HG02973 (cell line): ENCODE measurements around the gene TRPC6.
"Not testable (repeated sequence)": the region's sequence is repeated elsewhere in the genome, so short reads cannot be mapped to it uniquely, and the experiment has no call there.

Experiments used
- ATAC-seq: cut with Tn5 transposase; IDR thresholded peaks from one replicate; pipeline ENCODE4 v1.9.1; 2021; ENCODE audit warnings: moderate library complexity; ENCODE audit not compliant: unreplicated experiment

TRPC6 gene

GRCh38 chr11:101523193-101523592, 60.6 kb downstream of the TRPC6 start:
- no peak for ATAC-seq

- no peak for ATAC-seq
Observed at GRCh38 chr11:101521821-101522220, 62.0 kb downstream of the TRPC6 start.

- ATAC-seq, result no peak
Observed at GRCh38 chr11:101516546-101516945, 67.3 kb downstream of the TRPC6 start.

DNA sequence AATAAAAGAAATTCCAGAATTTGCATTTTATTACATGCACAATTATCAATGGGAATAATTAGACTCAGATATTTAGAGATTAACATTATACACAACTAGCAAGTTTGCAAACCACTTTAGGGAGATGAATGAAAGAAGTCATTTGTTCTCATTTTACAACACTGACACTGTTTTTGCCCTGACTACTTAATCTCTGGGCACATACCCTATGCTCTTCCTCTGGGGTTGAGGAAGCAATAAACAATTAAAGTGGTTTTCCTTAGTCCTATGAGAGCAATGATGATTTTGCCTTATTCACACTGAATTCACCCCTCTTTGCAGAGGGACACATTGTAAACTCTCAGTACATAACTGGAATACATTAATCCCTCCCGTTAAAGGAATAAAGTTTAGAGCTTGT, 72.7 kb downstream of the TRPC6 start:
- ATAC-seq, result no peak

DNA sequence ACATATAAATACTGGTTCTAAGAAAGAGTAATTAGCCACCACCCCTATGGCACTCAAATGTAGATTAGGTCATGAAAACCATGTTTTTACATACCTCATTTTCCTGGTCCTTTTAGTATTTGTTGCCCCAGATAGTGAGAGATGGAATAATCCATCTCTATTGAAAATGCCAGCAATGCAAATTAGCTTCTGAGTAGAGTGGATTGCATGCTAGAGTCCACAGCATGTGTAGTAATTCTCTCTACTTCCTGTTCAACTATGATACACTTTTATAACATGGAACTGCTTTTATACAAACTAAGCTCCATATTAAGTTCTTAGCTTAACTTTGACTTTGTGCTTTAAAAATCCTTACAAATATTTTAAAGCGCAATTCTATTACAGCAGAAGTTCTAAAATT, 73.2 kb downstream of the TRPC6 start:
- ATAC-seq, result no peak

- no peak for ATAC-seq
Observed at GRCh38 chr11:101509922-101510321, 73.9 kb downstream of the TRPC6 start.

GRCh38 chr11:101508370-101508769, 75.4 kb downstream of the TRPC6 start:
- ATAC-seq, result no peak

- ATAC-seq, result no peak
Observed at GRCh38 chr11:101498891-101499290, 84.9 kb downstream of the TRPC6 start.

- no peak for ATAC-seq
Observed at GRCh38 chr11:101497291-101497690, 86.5 kb downstream of the TRPC6 start.

DNA sequence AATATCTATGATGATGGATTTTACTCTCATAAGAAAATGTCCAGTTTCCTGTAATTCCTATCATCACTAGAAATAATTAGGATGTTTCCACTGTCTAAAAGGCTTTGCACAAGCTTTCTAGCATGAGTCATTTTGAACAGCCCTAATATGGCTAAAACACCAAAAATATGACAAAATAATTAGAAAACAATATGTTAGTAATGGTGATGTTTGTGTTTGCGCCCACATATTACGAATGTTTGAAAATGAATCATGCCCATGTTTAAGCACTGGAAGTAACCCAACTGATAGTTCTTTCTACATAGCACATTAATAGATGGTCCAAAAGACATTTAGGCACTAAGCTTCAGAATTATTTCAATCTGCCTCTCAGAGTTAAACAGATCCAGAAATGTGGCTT, 96.0 kb downstream of the TRPC6 start:
- no peak for ATAC-seq

- no peak for ATAC-seq
Observed at GRCh38 chr11:101482556-101483124, 101.2 kb downstream of the TRPC6 start.

DNA sequence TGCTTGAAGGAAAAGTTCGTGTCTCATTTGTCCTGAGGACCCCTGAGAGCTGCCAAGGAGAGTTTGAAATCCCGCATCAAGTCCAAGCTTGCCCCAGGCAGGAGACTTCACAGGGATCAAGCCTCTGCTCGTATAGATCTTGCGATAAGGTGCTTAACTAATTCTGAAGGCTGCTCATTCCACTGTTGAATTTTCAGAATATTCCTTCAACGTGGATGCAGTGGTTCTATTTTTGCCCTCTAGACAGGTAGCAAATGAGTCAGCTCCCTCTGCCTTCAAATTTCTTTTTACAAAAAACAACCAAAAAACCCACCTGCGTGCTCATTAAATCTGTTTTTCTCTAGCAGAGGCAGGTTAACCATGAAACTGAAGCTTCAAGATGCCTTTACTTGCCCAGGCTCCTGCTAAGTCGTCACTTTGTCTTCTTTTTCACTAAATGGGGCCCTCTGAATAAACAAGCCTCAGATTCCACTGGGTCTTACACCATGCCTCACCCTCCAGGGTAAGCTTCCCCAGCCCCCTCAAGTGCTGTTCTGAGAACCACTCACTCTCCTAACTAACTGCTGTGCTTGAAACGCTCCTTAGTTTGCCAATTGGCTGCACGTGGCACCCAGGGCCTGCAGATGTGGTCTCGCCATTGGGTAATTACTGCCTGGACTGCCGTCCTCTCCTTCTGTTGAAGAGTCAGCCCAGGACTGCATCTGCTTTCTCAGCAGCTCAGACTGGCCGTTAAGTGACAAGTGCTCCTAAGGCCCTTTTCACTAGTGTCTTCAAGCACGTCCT, 105.0 kb downstream of the TRPC6 start:
- no peak for ATAC-seq

DNA sequence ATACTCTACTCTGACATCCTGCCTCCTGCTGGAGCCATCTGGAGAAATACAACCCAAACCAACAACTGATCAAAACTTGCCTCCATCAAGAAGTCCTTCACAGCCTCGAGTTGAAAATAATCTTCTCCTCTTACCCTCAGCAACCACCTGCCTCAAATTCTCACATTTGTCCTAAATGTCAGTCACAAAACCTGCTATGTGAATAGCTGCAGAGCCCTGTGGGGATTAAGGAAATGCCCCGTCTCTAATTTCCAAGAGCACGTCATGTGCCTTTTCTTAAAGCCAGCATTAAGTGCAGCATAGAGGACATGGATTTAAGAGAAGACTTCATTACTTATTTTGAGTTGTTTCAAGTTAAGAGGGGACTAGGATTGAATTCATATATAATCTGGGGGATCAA, 105.9 kb downstream of the TRPC6 start:
- no peak for ATAC-seq

GRCh38 chr11:101476191-101476590, 107.6 kb downstream of the TRPC6 start:
- no peak for ATAC-seq

GRCh38 chr11:101475699-101476098, 108.1 kb downstream of the TRPC6 start:
- ATAC-seq, result no peak

GRCh38 chr11:101474666-101475065, 109.1 kb downstream of the TRPC6 start:
- no peak for ATAC-seq

DNA sequence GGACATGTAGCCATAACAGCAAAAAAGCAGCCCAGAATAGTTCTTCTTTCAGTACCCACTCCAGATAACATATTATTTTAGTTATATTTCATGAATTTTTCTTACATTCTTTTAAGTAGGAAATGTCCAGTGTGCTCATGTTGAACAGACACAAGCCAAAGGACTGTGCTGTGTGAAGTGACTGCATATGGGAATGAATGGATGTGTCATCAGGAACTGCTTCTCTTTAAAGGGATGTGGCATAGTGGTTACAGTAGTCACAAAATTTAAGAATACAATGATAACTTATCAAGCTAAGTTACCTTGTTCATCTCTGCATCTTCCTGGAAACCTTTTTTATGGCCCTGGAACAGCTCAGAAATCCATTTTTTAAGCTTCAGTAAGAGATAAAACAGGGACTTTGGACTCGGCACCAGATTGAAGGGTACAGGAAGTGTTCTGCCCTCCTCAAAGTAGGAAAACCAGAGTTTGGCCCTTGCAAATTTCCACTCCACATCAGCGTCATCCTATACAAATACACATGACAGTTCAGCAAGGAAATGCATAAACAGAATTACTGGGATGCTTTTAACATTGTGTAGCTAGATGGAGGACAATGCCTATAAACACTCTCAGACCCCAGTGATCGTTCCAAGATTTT, 112.8 kb downstream of the TRPC6 start:
- no peak for ATAC-seq

DNA sequence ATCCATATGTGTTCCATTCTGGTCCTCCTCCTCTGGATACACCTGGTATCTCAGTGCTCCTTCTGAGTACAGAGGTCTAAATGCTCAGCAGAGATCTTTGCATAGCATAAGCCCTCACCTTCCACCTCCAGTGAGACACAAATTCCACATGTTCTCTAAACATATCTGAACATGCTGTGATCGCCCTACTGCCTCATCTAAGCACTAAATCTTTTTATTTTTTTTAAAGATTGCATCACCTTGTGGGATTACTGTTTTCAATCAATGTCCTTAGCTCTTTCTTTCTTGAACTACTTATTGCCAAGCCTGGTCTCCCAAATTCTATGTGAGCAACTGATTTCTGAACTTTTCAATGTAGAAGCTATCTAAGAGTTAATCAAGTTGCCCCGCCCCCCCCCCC, 113.4 kb downstream of the TRPC6 start:
- ATAC-seq, result no peak

DNA sequence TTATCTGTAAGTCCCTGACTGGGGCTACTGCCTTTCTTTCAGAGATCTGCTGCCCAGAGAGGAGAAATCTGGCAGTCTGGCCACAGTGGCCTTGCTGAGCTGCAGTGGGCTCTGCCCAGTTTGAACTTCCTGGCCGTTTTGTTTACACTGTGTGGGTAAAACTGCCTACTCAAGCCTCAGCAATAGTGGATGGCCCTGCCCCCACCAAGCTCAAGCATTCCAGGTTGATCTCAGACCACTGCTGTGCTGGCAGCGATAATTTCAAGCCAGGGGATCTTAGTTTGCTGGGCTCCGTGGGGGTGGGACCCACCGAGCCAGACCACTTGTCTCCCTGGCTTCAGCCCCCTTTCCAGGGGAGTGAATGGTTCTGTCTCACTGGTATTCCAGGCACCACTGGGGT, 117.5 kb downstream of the TRPC6 start:
- no peak for ATAC-seq

- ATAC-seq, result not testable (repeated sequence)
Observed at GRCh38 chr11:101464388-101464787, 119.4 kb downstream of the TRPC6 start.

DNA sequence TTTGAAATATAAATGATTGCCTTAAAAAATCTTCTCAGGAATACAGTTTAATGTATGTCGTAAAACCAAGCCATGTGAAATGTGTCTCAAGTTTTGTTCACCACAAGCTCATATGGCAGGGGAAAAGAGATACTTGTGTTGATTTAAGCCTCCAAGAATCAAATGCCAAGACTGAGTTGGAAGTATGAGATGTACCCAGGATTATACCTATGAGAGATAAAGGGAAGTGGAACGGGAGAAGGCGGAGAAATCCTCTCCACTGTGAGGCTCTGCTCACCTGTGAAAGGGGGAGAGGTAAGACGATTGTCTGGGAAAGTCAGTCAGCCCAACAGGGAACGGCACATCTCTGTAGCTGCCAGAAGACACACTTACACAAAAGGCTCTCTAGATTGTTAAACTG, 124.8 kb downstream of the TRPC6 start:
- ATAC-seq, result no peak

DNA sequence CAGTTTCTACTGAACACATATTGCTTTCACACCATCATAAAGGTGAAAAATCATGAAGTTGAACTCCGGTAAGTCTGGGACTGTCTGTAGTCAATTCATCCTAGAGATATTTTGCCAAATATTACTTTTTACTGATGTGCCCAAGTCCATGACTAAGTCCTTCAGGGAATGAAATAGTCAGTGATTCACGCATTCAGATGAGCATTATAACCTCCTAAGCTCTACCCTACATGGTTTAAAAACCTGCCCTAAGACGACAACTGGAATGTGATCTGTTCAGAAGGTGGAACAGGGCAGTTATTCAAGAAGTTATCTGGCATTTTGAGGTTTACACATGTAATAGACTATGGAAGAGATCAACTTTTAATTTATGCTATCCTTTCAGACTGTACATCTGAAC, 125.6 kb downstream of the TRPC6 start:
- no peak for ATAC-seq
